Esophagus (tissue), 2 donors: ENCODE data around the gene CCDC124. TPM values are rescaled to one million over a fixed set of nuclear protein-coding genes. Genes with fewer than 3 reads are reported as not detected.
A peak's percentile ranks its signal among the peaks of the same experiment; 100 is the strongest.
"Not testable (repeated sequence)": the region's sequence is repeated elsewhere in the genome, so short reads cannot be mapped to it uniquely, and the experiment has no call there.

Experiments used
- H3K27ac ChIP-seq, 2 donors: one replicate each; pipeline ENCODE4 v1.5.1; 2013; ENCODE audit warnings: low read depth in 2 of 2, mild to moderate bottlenecking in 2 of 2, inconsistent platforms in 1 of 2, low read length in 1 of 2, moderate library complexity in 1 of 2
- H3K27me3 ChIP-seq, 2 donors: one replicate each; pipeline ENCODE4 v1.6.1; 2013; ENCODE audit warnings: low read length in 2 of 2, control low read depth in 1 of 2, mild to moderate bottlenecking in 1 of 2; ENCODE audit not compliant: insufficient read depth in 2 of 2, control insufficient read depth in 1 of 2
- H3K36me3 ChIP-seq, 2 donors: one replicate each; pipeline ENCODE4 v1.6.1; 2013; ENCODE audit warnings: low read length in 1 of 2; ENCODE audit not compliant: control insufficient read depth in 2 of 2, insufficient read depth in 2 of 2
- H3K4me1 ChIP-seq, 2 donors: one replicate each; pipeline ENCODE4 v1.6.1; 2013; ENCODE audit warnings: low read length in 1 of 2; ENCODE audit not compliant: control insufficient read depth in 2 of 2, insufficient read depth in 2 of 2
- H3K4me3 ChIP-seq, 2 donors: one replicate each; pipeline ENCODE4 v1.5.1; 2013; ENCODE audit warnings: low read length in 2 of 2, mild to moderate bottlenecking in 2 of 2, low read depth in 1 of 2, moderate library complexity in 1 of 2
- H3K9me3 ChIP-seq, 2 donors: one replicate each; pipeline ENCODE4 v1.6.1; 2013; ENCODE audit warnings: mild to moderate bottlenecking in 2 of 2, low read depth in 1 of 2, low read length in 1 of 2, moderate library complexity in 1 of 2; ENCODE audit not compliant: control insufficient read depth in 2 of 2, insufficient read depth in 1 of 2
- WGBS, 2 donors: extraction: QIAGEN DNeasy Blood & Tissue Kit; methylation state at CpG; one replicate each; pipeline ENCODE4 v1.1.7; 2013; 5-methylcytosine and 5-hydroxymethylcytosine counted together
- polyA plus RNA-seq, 2 donors: library from polyadenylated mRNA; stranded (reverse); fragments of 200-250 nt; gene quantifications; one replicate each; pipeline ENCODE4 v1.2.3, GENCODE V29; 2013
- donor health status: healthy with polysubstance abuse.
- donor health status: Bipolar disorder and iron deficiency.

Gene CCDC124
- 100 to 1,000 TPM; 101 to 111 TPM for polyA plus RNA-seq

- Histone ChIP-seq H3K4me3 (peak within 1 kb of the TSS; percentile 73 to 80), H3K4me1 (peaks cover 0 to 4% of the 10 kb centered on the region in 2 donors), H3K27ac (peak within 1 kb of the TSS; percentile 62 to 85), H3K36me3 (peaks cover 0 to 4% of the 10 kb centered on the region in 2 donors), H3K27me3 (no peaks in the 10 kb centered on the region), H3K9me3 (no peaks in the 10 kb centered on the region)
- 0% methylated on average over 64 of the region's 64 CpGs for WGBS, 2 donors
Observed at GRCh38 chr19:17932485-17933338, at the start of gene CCDC124. Gene CCDC124, plus strand, starts transcription at chr19:17933015. Its CDS starts 3,406 bp downstream, at chr19:17936421.

- no peak overlapping the region for H3K4me3 ChIP-seq
- no peak overlapping the region for H3K27ac ChIP-seq
- H3K27me3 ChIP-seq = no peaks in the 10 kb centered on the region
- H3K9me3 ChIP-seq = peaks cover 0 to 4% of the 10 kb centered on the region in 2 donors
- 74 to 76% methylated on average over 32 to 33 of the region's 33 CpGs for WGBS, 2 donors
- H3K4me1 ChIP-seq = no peaks in the 10 kb centered on the region
- H3K36me3 ChIP-seq = no peaks in the 10 kb centered on the region
Observed at GRCh38 chr19:17883627-17884410, 49.0 kb upstream of the CCDC124 start.

GRCh38 chr19:17886515-17886914 lies 46.3 kb upstream of the CCDC124 start:
- Histone ChIP-seq H3K4me3 (no peak overlapping the region), H3K9me3 (peaks cover 0 to 4% of the 10 kb centered on the region in 2 donors), H3K36me3 (no peaks in the 10 kb centered on the region), H3K4me1 (no peaks in the 10 kb centered on the region), H3K27me3 (no peaks in the 10 kb centered on the region), H3K27ac (no peak overlapping the region)
- 70 to 74% methylated on average over 7 of the region's 7 CpGs for WGBS, 2 donors

GRCh38 chr19:17887221-17887620 lies 45.6 kb upstream of the CCDC124 start:
- not testable (repeated sequence) for H3K4me3 ChIP-seq, H3K9me3 ChIP-seq, H3K36me3 ChIP-seq, H3K27me3 ChIP-seq, H3K27ac ChIP-seq, H3K4me1 ChIP-seq
- WGBS, 2 donors = 76% methylated on average over 4 of the region's 4 CpGs

- H3K27ac ChIP-seq = no peak overlapping the region
- peaks cover 0 to 4% of the 10 kb centered on the region in 2 donors for H3K9me3 ChIP-seq
- WGBS, 2 donors = 41 to 44% methylated on average over 7 of the region's 7 CpGs
- H3K4me3 ChIP-seq = no peak overlapping the region
- H3K27me3 ChIP-seq = no peaks in the 10 kb centered on the region
- no peaks in the 10 kb centered on the region for H3K4me1 ChIP-seq
- H3K36me3 ChIP-seq = no peaks in the 10 kb centered on the region
Observed at GRCh38 chr19:17888260-17888659, 44.6 kb upstream of the CCDC124 start.

GRCh38 chr19:17889609-17890214 lies 43.1 kb upstream of the CCDC124 start:
- H3K27ac ChIP-seq = no peak overlapping the region
- 26 to 31% methylated on average over 18 of the region's 18 CpGs for WGBS, 2 donors
- no peaks in the 10 kb centered on the region for H3K27me3 ChIP-seq
- no peaks in the 10 kb centered on the region for H3K36me3 ChIP-seq
- peaks cover 0 to 4% of the 10 kb centered on the region in 2 donors for H3K9me3 ChIP-seq
- no peak overlapping the region for H3K4me3 ChIP-seq
- H3K4me1 ChIP-seq = no peaks in the 10 kb centered on the region

- Histone ChIP-seq H3K36me3 (no peaks in the 10 kb centered on the region), H3K27me3 (no peaks in the 10 kb centered on the region), H3K4me3 (no peak overlapping the region), H3K9me3 (no peaks in the 10 kb centered on the region), H3K4me1 (no peaks in the 10 kb centered on the region), H3K27ac (no peak overlapping the region)
- WGBS, 2 donors = 74 to 78% methylated on average over 9 of the region's 9 CpGs
Observed at GRCh38 chr19:17893766-17894165, 39.0 kb upstream of the CCDC124 start.

- Histone ChIP-seq H3K9me3 (no peaks in the 10 kb centered on the region), H3K4me1 (no peaks in the 10 kb centered on the region), H3K27me3 (peaks cover 0 to 3% of the 10 kb centered on the region in 2 donors), H3K4me3 (no peak overlapping the region), H3K27ac (no peak overlapping the region), H3K36me3 (no peaks in the 10 kb centered on the region)
- 45 to 54% methylated on average over 6 of the region's 6 CpGs for whole genome bisulfite sequencing, 2 donors
Observed at GRCh38 chr19:17902701-17903100, 30.1 kb upstream of the CCDC124 start.

- Histone ChIP-seq H3K27ac (no peak overlapping the region), H3K36me3 (no peaks in the 10 kb centered on the region), H3K27me3 (no peaks in the 10 kb centered on the region), H3K4me3 (no peak overlapping the region), H3K4me1 (peaks cover 0 to 3% of the 10 kb centered on the region in 2 donors), H3K9me3 (no peaks in the 10 kb centered on the region)
- 89 to 92% methylated on average over 3 of the region's 3 CpGs for WGBS, 2 donors
Observed at GRCh38 chr19:17908244-17908643, 24.6 kb upstream of the CCDC124 start.
